Neural cell (in vitro differentiated cells): ENCODE measurements around the gene ROR1. TPM values are rescaled to one million over a fixed set of nuclear protein-coding genes. Genes with fewer than 3 reads are reported as not detected.

Experiments
- H2AFZ ChIP-seq: fragments of 200-600, 300-800 bp; sonication (generic), shearing (Covaris generic); 2 replicates; pipeline ENCODE4 v1.6.0; 2014; ENCODE audit warnings: low read depth, mild to moderate bottlenecking, antibody characterized with exemption, low read length, moderate library complexity
- H3F3A ChIP-seq: fragments of 200-600 bp; shearing (Covaris generic); 2 replicates; pipeline ENCODE4 v1.6.1; 2016; ENCODE audit warnings: mild to moderate bottlenecking, moderate library complexity, mixed read lengths, antibody characterized with exemption, low read length; ENCODE audit not compliant: insufficient read depth, poor library complexity, severe bottlenecking
- H3K27ac ChIP-seq: fragments of 200-600, 300-800 bp; sonication (generic), shearing (Covaris generic); 2 replicates; pipeline ENCODE4 v1.5.1; 2014; ENCODE audit warnings: mild to moderate bottlenecking, low read length, moderate library complexity
- H3K27me3 ChIP-seq: fragments of 300-800, 200-600 bp; sonication (generic), shearing (Covaris generic); 2 replicates; pipeline ENCODE4 v1.6.0; 2014; ENCODE audit warnings: mild to moderate bottlenecking, low read depth, low read length, moderate library complexity; ENCODE audit not compliant: insufficient read depth
- H3K36me3 ChIP-seq: fragments of 300-800, 200-600 bp; sonication (generic), shearing (Covaris generic); 2 replicates; pipeline ENCODE4 v1.5.1; 2014; ENCODE audit warnings: mild to moderate bottlenecking, antibody characterized with exemption, low read length, moderate library complexity; ENCODE audit not compliant: insufficient read depth
- H3K4me2 ChIP-seq: fragments of 300-800, 200-600 bp; sonication (generic), shearing (Covaris generic); 2 replicates; pipeline ENCODE4 v1.6.0; 2014; ENCODE audit warnings: mild to moderate bottlenecking, low read length
- H3K4me3 ChIP-seq: fragments of 300-800, 200-600 bp; sonication (generic), shearing (Covaris generic); 2 replicates; pipeline ENCODE4 v1.5.1; 2014; ENCODE audit warnings: mild to moderate bottlenecking, low read length, moderate library complexity
- H3K79me2 ChIP-seq: fragments of 200-600 bp; shearing (Covaris generic); replicated peaks from 2 replicates; pipeline ENCODE4 v1.6.0; 2014; ENCODE audit warnings: mild to moderate bottlenecking, low read length, moderate library complexity; ENCODE audit not compliant: insufficient read depth
- H3K9ac ChIP-seq: fragments of 300-800, 200-600 bp; sonication (generic), shearing (Covaris generic); 2 replicates; pipeline ENCODE4 v1.6.1; 2016; ENCODE audit warnings: mild to moderate bottlenecking, low read length, mixed read lengths
- H3K9me2 ChIP-seq: fragments of 200-600 bp; shearing (Covaris generic); 2 replicates; pipeline ENCODE4 v1.6.1; 2016; ENCODE audit warnings: mild to moderate bottlenecking, low read length, mixed read lengths; ENCODE audit not compliant: insufficient read depth
- H3K9me3 ChIP-seq: fragments of 200-600, 300-800 bp; sonication (generic), shearing (Covaris generic); 2 replicates; pipeline ENCODE4 v1.6.1; 2016; ENCODE audit warnings: mild to moderate bottlenecking, mixed run types, low read length, moderate library complexity, mixed read lengths
- H4K20me1 ChIP-seq: fragments of 200-600 bp; shearing (Covaris generic); 2 replicates; pipeline ENCODE4 v1.6.1; 2016; ENCODE audit warnings: mild to moderate bottlenecking, mixed run types; ENCODE audit not compliant: insufficient read depth
- EP300 ChIP-seq: fragments of 450-650 bp; conservative IDR thresholded peaks from 2 replicates; pipeline ENCODE4 v1.6.1; 2014; ENCODE audit warnings: antibody characterized with exemption, mild to moderate bottlenecking, moderate library complexity; ENCODE audit not compliant: poor library complexity, severe bottlenecking
- EZH2 ChIP-seq: fragments of 200-600, 300-800 bp; shearing (Covaris generic), sonication (generic); IDR thresholded peaks from 2 replicates; pipeline ENCODE4 v1.6.1; 2014; ENCODE audit warnings: antibody characterized with exemption, low read length, borderline replicate concordance, mild to moderate bottlenecking; ENCODE audit not compliant: insufficient read depth, poor library complexity, severe bottlenecking
- MXI1 ChIP-seq: fragments of 450-650 bp; conservative IDR thresholded peaks from 2 replicates; pipeline ENCODE4 v1.6.1; 2014; ENCODE audit warnings: antibody characterized with exemption, mild to moderate bottlenecking; ENCODE audit not compliant: poor library complexity, severe bottlenecking
- POLR2AphosphoS5 ChIP-seq: IDR thresholded peaks from 2 replicates; pipeline ENCODE4 v1.6.1; 2012
- RAD21 ChIP-seq: fragments of 450-650 bp; conservative IDR thresholded peaks from 2 replicates; pipeline ENCODE4 v1.6.1; 2014; ENCODE audit warnings: antibody characterized with exemption, mild to moderate bottlenecking, moderate library complexity
- SMC3 ChIP-seq: fragments of 450-650 bp; conservative IDR thresholded peaks from 2 replicates; pipeline ENCODE4 v1.6.1; 2014; ENCODE audit warnings: antibody characterized with exemption, mild to moderate bottlenecking, moderate library complexity; ENCODE audit not compliant: poor library complexity
- TAF1 ChIP-seq: IDR thresholded peaks from 2 replicates; pipeline ENCODE4 v1.6.1; 2012; ENCODE audit warnings: low read depth
- polyA plus RNA-seq: library from polyadenylated mRNA; depleted of rRNA; stranded (reverse); fragments of >200 nt; gene quantifications from 2 replicates; pipeline ENCODE4 v1.2.3, GENCODE V29; 2014
- TF ChIP-seq, protein P1 (sequence below): fragments of 450-650 bp; IDR thresholded peaks from 2 replicates; pipeline ENCODE4 v1.5.1; 2014; ENCODE audit warnings: antibody characterized with exemption, mild to moderate bottlenecking, moderate library complexity; ENCODE audit not compliant: poor library complexity, severe bottlenecking
- TF ChIP-seq, protein P2 (sequence below): IDR thresholded peaks from 2 replicates; pipeline ENCODE4 v1.6.1; 2012; ENCODE audit warnings: borderline replicate concordance

ROR1 gene
- polyA plus RNA-seq, 1 donor from 2014 or later: 0.27 TPM

DNA sequence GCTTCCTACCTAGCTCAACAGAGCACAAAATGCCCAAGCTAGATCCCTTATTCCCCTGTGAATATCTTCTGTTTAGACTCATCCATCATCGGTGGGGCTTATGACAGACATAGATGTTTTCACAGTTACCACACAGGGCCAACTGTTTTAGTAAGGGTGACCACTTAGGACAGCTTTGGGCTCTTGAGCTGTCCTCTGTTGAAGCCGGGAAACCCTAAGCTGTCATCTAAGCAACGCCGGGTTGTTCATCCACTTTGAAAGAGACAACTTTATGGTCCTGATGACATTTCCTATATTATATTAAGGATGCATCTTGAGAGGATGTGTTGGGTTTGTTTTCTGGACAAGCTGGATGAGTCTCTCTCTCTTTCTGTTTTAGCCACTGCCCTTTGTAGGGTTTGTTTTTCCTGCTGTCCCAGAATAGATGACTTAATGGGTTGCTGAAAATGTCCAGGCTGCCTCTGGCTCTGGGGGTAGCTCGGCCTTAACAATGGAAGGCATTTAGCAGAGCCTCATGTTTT lies 319.1 kb downstream of the ROR1 start:
- Histone ChIP-seq H4K20me1 (no peaks in the 10 kb centered on the region), H3K27ac (no peak overlapping the region), H3K9me2 (no peaks in the 10 kb centered on the region), H2AFZ (no peak overlapping the region), H3F3A (no peaks in the 10 kb centered on the region), H3K4me2 (no peak overlapping the region), H3K27me3 (no peaks in the 10 kb centered on the region), H3K79me2 (no peaks in the 10 kb centered on the region), H3K9ac (no peak overlapping the region), H3K9me3 (no peaks in the 10 kb centered on the region), H3K4me3 (no peak overlapping the region), H3K36me3 (no peaks in the 10 kb centered on the region)
- no peak for TF ChIP-seq RAD21
- no peak for TF ChIP-seq SMC3
- TF ChIP-seq EZH2: no peak
- TF ChIP-seq, protein P1, sequence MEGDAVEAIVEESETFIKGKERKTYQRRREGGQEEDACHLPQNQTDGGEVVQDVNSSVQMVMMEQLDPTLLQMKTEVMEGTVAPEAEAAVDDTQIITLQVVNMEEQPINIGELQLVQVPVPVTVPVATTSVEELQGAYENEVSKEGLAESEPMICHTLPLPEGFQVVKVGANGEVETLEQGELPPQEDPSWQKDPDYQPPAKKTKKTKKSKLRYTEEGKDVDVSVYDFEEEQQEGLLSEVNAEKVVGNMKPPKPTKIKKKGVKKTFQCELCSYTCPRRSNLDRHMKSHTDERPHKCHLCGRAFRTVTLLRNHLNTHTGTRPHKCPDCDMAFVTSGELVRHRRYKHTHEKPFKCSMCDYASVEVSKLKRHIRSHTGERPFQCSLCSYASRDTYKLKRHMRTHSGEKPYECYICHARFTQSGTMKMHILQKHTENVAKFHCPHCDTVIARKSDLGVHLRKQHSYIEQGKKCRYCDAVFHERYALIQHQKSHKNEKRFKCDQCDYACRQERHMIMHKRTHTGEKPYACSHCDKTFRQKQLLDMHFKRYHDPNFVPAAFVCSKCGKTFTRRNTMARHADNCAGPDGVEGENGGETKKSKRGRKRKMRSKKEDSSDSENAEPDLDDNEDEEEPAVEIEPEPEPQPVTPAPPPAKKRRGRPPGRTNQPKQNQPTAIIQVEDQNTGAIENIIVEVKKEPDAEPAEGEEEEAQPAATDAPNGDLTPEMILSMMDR: no peak
- TF ChIP-seq POLR2AphosphoS5: no peak
- TF ChIP-seq, protein P2, sequence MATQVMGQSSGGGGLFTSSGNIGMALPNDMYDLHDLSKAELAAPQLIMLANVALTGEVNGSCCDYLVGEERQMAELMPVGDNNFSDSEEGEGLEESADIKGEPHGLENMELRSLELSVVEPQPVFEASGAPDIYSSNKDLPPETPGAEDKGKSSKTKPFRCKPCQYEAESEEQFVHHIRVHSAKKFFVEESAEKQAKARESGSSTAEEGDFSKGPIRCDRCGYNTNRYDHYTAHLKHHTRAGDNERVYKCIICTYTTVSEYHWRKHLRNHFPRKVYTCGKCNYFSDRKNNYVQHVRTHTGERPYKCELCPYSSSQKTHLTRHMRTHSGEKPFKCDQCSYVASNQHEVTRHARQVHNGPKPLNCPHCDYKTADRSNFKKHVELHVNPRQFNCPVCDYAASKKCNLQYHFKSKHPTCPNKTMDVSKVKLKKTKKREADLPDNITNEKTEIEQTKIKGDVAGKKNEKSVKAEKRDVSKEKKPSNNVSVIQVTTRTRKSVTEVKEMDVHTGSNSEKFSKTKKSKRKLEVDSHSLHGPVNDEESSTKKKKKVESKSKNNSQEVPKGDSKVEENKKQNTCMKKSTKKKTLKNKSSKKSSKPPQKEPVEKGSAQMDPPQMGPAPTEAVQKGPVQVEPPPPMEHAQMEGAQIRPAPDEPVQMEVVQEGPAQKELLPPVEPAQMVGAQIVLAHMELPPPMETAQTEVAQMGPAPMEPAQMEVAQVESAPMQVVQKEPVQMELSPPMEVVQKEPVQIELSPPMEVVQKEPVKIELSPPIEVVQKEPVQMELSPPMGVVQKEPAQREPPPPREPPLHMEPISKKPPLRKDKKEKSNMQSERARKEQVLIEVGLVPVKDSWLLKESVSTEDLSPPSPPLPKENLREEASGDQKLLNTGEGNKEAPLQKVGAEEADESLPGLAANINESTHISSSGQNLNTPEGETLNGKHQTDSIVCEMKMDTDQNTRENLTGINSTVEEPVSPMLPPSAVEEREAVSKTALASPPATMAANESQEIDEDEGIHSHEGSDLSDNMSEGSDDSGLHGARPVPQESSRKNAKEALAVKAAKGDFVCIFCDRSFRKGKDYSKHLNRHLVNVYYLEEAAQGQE: no peak
- TF ChIP-seq TAF1: no peak
- TF ChIP-seq MXI1: no peak
- TF ChIP-seq EP300: no peak

DNA sequence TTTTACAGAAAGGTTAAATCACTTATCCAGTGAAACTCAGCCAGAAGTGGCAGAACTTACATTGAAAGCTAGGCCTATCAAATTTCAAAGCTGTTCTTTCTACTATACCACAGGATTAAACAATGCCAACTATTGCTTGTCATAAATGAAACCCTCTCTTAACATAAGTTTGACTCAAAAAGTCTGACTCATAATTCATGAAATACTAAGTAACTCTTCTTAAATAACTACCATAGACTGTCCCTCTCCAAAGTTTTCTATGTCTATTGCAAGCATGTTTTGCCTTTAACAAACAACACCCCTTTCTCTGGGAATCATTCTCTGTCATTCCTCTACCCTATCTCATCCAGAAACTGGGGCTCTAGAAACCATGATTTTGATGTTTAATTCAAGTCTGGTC lies 320.1 kb downstream of the ROR1 start:
- Histone ChIP-seq H3K9ac (no peak overlapping the region), H3K4me3 (no peak overlapping the region), H3F3A (no peaks in the 10 kb centered on the region), H3K4me2 (no peak overlapping the region), H3K27me3 (no peaks in the 10 kb centered on the region), H3K9me3 (no peaks in the 10 kb centered on the region), H2AFZ (no peak overlapping the region), H3K79me2 (no peaks in the 10 kb centered on the region), H3K27ac (no peak overlapping the region), H3K9me2 (no peaks in the 10 kb centered on the region), H4K20me1 (no peaks in the 10 kb centered on the region), H3K36me3 (no peaks in the 10 kb centered on the region)
- TF ChIP-seq EZH2 (no peak), EP300 (no peak), TAF1 (no peak), RAD21 (no peak), POLR2AphosphoS5 (no peak), SMC3 (no peak), MXI1 (no peak)
- TF ChIP-seq, protein P1: no peak
- TF ChIP-seq, protein P2: no peak
